ENCODE data around the gene SLC22A1.

Gene SLC22A1

GRCh38 chr6:160204710-160205109, 83.1 kb downstream of the SLC22A1 start:
- Histone ChIP-seq H3K36me3 (no peaks in the 10 kb centered on the region), H3K4me3 (ENCODE audit: low read depth in 1 of 2, low read length in 1 of 2) (no peak overlapping the region), H3K9me3 (no peaks in the 10 kb centered on the region), H3K27ac (no peak overlapping the region), H3K27me3 (no peaks in the 10 kb centered on the region), H3K4me1 (ENCODE audit: control insufficient read depth in 1 of 2, insufficient read depth in 1 of 2, low read depth in 1 of 2, low read length in 1 of 2) (no peaks in the 10 kb centered on the region)
- TF ChIP-seq, protein P1, sequence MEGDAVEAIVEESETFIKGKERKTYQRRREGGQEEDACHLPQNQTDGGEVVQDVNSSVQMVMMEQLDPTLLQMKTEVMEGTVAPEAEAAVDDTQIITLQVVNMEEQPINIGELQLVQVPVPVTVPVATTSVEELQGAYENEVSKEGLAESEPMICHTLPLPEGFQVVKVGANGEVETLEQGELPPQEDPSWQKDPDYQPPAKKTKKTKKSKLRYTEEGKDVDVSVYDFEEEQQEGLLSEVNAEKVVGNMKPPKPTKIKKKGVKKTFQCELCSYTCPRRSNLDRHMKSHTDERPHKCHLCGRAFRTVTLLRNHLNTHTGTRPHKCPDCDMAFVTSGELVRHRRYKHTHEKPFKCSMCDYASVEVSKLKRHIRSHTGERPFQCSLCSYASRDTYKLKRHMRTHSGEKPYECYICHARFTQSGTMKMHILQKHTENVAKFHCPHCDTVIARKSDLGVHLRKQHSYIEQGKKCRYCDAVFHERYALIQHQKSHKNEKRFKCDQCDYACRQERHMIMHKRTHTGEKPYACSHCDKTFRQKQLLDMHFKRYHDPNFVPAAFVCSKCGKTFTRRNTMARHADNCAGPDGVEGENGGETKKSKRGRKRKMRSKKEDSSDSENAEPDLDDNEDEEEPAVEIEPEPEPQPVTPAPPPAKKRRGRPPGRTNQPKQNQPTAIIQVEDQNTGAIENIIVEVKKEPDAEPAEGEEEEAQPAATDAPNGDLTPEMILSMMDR (IDR thresholded peaks at IDR 0.05): no peak

GRCh38 chr6:160207618-160208017, 86.0 kb downstream of the SLC22A1 start:
- H3K36me3 ChIP-seq: no peaks in the 10 kb centered on the region
- no peak overlapping the region for H3K4me3 ChIP-seq (ENCODE audit: low read depth in 1 of 2, low read length in 1 of 2)
- TF ChIP-seq, protein P1 (IDR thresholded peaks at IDR 0.05): no peak
- no peak overlapping the region for H3K27ac ChIP-seq
- H3K4me1 ChIP-seq (ENCODE audit: control insufficient read depth in 1 of 2, insufficient read depth in 1 of 2, low read depth in 1 of 2, low read length in 1 of 2): no peaks in the 10 kb centered on the region
- no peaks in the 10 kb centered on the region for H3K9me3 ChIP-seq
- no peaks in the 10 kb centered on the region for H3K27me3 ChIP-seq

Data from neutrophil (primary cell).